GM18498 (cell line): Measurements from ENCODE around the gene NRP1.
A peak's percentile ranks its signal among the peaks of the same experiment; 100 is the strongest.

Experiments used
- ATAC-seq: cut with Tn5 transposase; IDR thresholded peaks from one replicate; pipeline ENCODE4 v1.9.1; 2021; ENCODE audit warnings: mild to moderate bottlenecking, moderate library complexity; ENCODE audit not compliant: unreplicated experiment

Gene NRP1

GRCh38 chr10:33350041-33350440 lies 15.6 kb upstream of the NRP1 start:
- no peak for ATAC-seq

GRCh38 chr10:33349268-33349667 lies 14.8 kb upstream of the NRP1 start:
- no peak for ATAC-seq

- no peak for ATAC-seq
Observed at GRCh38 chr10:33347211-33347610, 12.7 kb upstream of the NRP1 start.

GRCh38 chr10:33345236-33345635 lies 10.8 kb upstream of the NRP1 start:
- no peak for ATAC-seq

- no peak for ATAC-seq
Observed at GRCh38 chr10:33344676-33345075, 10.2 kb upstream of the NRP1 start.

GRCh38 chr10:33341637-33342036 lies 7.2 kb upstream of the NRP1 start:
- ATAC-seq, result no peak

- no peak for ATAC-seq
Observed at GRCh38 chr10:33337326-33337957, 3.0 kb upstream of the NRP1 start.

GRCh38 chr10:33336582-33337325 lies 2.3 kb upstream of the NRP1 start:
- no peak for ATAC-seq

GRCh38 chr10:33335801-33336581 lies 1.5 kb upstream of the NRP1 start:
- ATAC-seq, result no peak

GRCh38 chr10:33335551-33335800 lies 1.0 kb upstream of the NRP1 start:
- no peak for ATAC-seq

GRCh38 chr10:33334805-33335550 lies 511 bp upstream of the NRP1 start:
- no peak for ATAC-seq

- no peak for ATAC-seq
Observed at GRCh38 chr10:33333260-33334101, 986 bp downstream of the NRP1 start.

- ATAC-seq, result no peak
Observed at GRCh38 chr10:33332183-33333065, 2.0 kb downstream of the NRP1 start.

- no peak for ATAC-seq
Observed at GRCh38 chr10:33331379-33331694, 3.1 kb downstream of the NRP1 start.

- ATAC-seq, result peak; percentile 68
Observed at GRCh38 chr10:33330543-33331378, 3.7 kb downstream of the NRP1 start.

- ATAC-seq, result no peak
Observed at GRCh38 chr10:33329178-33329577, 5.3 kb downstream of the NRP1 start.

GRCh38 chr10:33328253-33328652 lies 6.2 kb downstream of the NRP1 start:
- ATAC-seq, result no peak

GRCh38 chr10:33327751-33328150 lies 6.7 kb downstream of the NRP1 start:
- ATAC-seq, result no peak

- ATAC-seq, result no peak
Observed at GRCh38 chr10:33326933-33327332, 7.5 kb downstream of the NRP1 start.
